H1 (cell line): ENCODE measurements around the gene RNF224. TPM values are rescaled to one million over a fixed set of nuclear protein-coding genes. Genes with fewer than 3 reads are reported as not detected.
A peak's percentile ranks its signal among the peaks of the same experiment; 100 is the strongest.

Experiments used
- CTCF ChIA-PET: fragments of 300-600 bp; sonication (Branson Sonifier 250); formaldehyde crosslinking; loops from one replicate; lab custom pipeline; 2021; ENCODE audit not compliant: partially characterized antibody; lab: Charles Lee
- POLR2A ChIA-PET: fragments of 300-600 bp; sonication (Branson Sonifier 250); formaldehyde crosslinking; loops from one replicate; lab custom pipeline; 2021; ENCODE audit warnings: inconsistent platforms; ENCODE audit not compliant: partially characterized antibody; lab: Charles Lee
- DNase-seq, 2 experiments: peaks; one replicate each; pipeline versions ENCODE4 v3.0.0 to v3.0.0-alpha.2; 2010 to 2022; ENCODE audit warnings: low spot score in 2 of 2, low read depth in 1 of 2, mixed read lengths in 1 of 2
- FAIRE-seq: peaks from 2 replicates; lab custom pipeline; 2011; peaks lifted over from hg19 to GRCh38; lab: Jason Lieb, UNC
- H2AFZ ChIP-seq: 2 replicates; pipeline ENCODE4 v1.8.1; 2012; ENCODE audit warnings: low read length, inconsistent platforms
- H2AK5ac ChIP-seq: 2 replicates; pipeline ENCODE4 v1.6.1; 2013; ENCODE audit warnings: low read depth, low read length
- H2BK120ac ChIP-seq: replicated peaks from 2 replicates; pipeline ENCODE3; 2013; ENCODE audit warnings: low read depth, low read length, inconsistent platforms
- H2BK12ac ChIP-seq: 2 replicates; pipeline ENCODE4 v1.6.1; 2013; ENCODE audit warnings: low read depth, low read length
- H2BK15ac ChIP-seq: 2 replicates; pipeline ENCODE4 v1.6.1; 2013; ENCODE audit warnings: low read length
- H2BK20ac ChIP-seq: 2 replicates; pipeline ENCODE4 v1.6.1; 2013; ENCODE audit warnings: low read length
- H2BK5ac ChIP-seq: 2 replicates; pipeline ENCODE4 v1.6.1; 2013; ENCODE audit warnings: low read depth, low read length
- H3K14ac ChIP-seq: 2 replicates; pipeline ENCODE4 v1.6.1; 2013; ENCODE audit warnings: inconsistent platforms; ENCODE audit not compliant: insufficient read length
- H3K18ac ChIP-seq: 2 replicates; pipeline ENCODE4 v1.6.1; 2013; ENCODE audit warnings: low read length; ENCODE audit errors: extremely low read depth
- H3K23ac ChIP-seq: 2 replicates; pipeline ENCODE4 v1.6.1; 2013; ENCODE audit warnings: inconsistent platforms; ENCODE audit not compliant: insufficient read length
- H3K23me2 ChIP-seq: 2 replicates; pipeline ENCODE4 v1.6.1; 2013; ENCODE audit warnings: low read depth, low read length
- H3K27ac ChIP-seq: 2 replicates; pipeline ENCODE4 v1.6.1; 2011; ENCODE audit warnings: low read depth, low read length, inconsistent platforms
- H3K27me3 ChIP-seq, 4 experiments: replicated peaks in 1 of 4; 1 replicate in 1 of 4; 2 replicates in 3 of 4; pipeline versions ENCODE4 v1.6.1 to v1.8.1; 2011 to 2013; ENCODE audit warnings: low read length in 3 of 4, mild to moderate bottlenecking in 3 of 4, inconsistent platforms in 2 of 4, mixed read lengths in 2 of 4, moderate library complexity in 1 of 4; ENCODE audit not compliant: control insufficient read depth in 3 of 4, insufficient read depth in 3 of 4; ENCODE audit errors: extremely low read depth in 1 of 4
- H3K36me3 ChIP-seq, 4 experiments: 2 replicates each; pipeline versions ENCODE4 v1.6.1 to v1.8.1; 2011 to 2013; ENCODE audit warnings: mild to moderate bottlenecking in 4 of 4, low read length in 3 of 4, moderate library complexity in 2 of 4, control low read depth in 1 of 4, inconsistent platforms in 1 of 4; ENCODE audit not compliant: insufficient read depth in 4 of 4, control insufficient read depth in 2 of 4
- H3K4ac ChIP-seq: replicated peaks from 2 replicates; pipeline ENCODE3; 2013; ENCODE audit warnings: low read length, low read depth, mixed read lengths, inconsistent platforms; ENCODE audit not compliant: insufficient read length
- H3K4me1 ChIP-seq, 4 experiments: replicated peaks in 1 of 4; 1 replicate in 1 of 4; 2 replicates in 3 of 4; pipeline versions ENCODE4 v1.6.1 to v1.8.1; 2011 to 2013; ENCODE audit warnings: low read length in 3 of 4, inconsistent platforms in 2 of 4, mixed read lengths in 1 of 4; ENCODE audit not compliant: insufficient read depth in 4 of 4, control insufficient read depth in 3 of 4
- H3K4me2 ChIP-seq, 2 experiments: 2 replicates each; pipeline versions ENCODE4 v1.6.1 to v1.8.1; 2011 to 2013; ENCODE audit warnings: low read depth in 2 of 2, low read length in 2 of 2, control low read depth in 1 of 2, inconsistent platforms in 1 of 2, mild to moderate bottlenecking in 1 of 2; ENCODE audit not compliant: insufficient read depth in 1 of 2
- H3K4me3 ChIP-seq, 4 experiments: fragments of 200-600, 300-600 bp in 1 of 4; sonication (generic), shearing (Covaris generic), sonication (Bioruptor Twin) in 1 of 4; 2 replicates each; pipeline versions ENCODE4 v1.5.1 to v1.8.1; 2011 to 2016; ENCODE audit warnings: low read length in 4 of 4, low read depth in 3 of 4, control low read depth in 2 of 4, inconsistent platforms in 2 of 4, mild to moderate bottlenecking in 2 of 4, mixed read lengths in 1 of 4, moderate library complexity in 1 of 4; ENCODE audit not compliant: insufficient read depth in 2 of 4; ENCODE audit errors: extremely low read depth in 1 of 4
- H3K56ac ChIP-seq: replicated peaks from 2 replicates; pipeline ENCODE3; 2013; ENCODE audit warnings: low read depth, mild to moderate bottlenecking, mixed read lengths, low read length, inconsistent platforms; ENCODE audit not compliant: insufficient read length
- H3K79me1 ChIP-seq: 2 replicates; pipeline ENCODE4 v1.6.1; 2013; ENCODE audit warnings: low read depth, low read length, control low read depth
- H3K79me2 ChIP-seq, 2 experiments: 2 replicates each; pipeline versions ENCODE4 v1.6.1 to v1.8.1; 2012 to 2013; ENCODE audit warnings: low read length in 2 of 2, mild to moderate bottlenecking in 2 of 2, inconsistent platforms in 1 of 2; ENCODE audit not compliant: insufficient read depth in 2 of 2, control insufficient read depth in 1 of 2
- H3K9ac ChIP-seq, 4 experiments: replicated peaks in 1 of 4; 1 replicate in 1 of 4; 2 replicates in 3 of 4; pipeline versions ENCODE4 v1.6.1 to v1.8.1; 2011 to 2013; ENCODE audit warnings: low read depth in 3 of 4, low read length in 3 of 4, control low read depth in 2 of 4, mild to moderate bottlenecking in 2 of 4, moderate library complexity in 2 of 4, inconsistent platforms in 1 of 4; ENCODE audit errors: extremely low read depth in 1 of 4
- H3K9me3 ChIP-seq, 2 experiments: 2 replicates each; pipeline versions ENCODE4 v1.6.1 to v1.8.1; 2012 to 2013; ENCODE audit warnings: mild to moderate bottlenecking in 2 of 2, moderate library complexity in 2 of 2, control low read depth in 1 of 2, inconsistent platforms in 1 of 2, low read depth in 1 of 2, low read length in 1 of 2, mixed read lengths in 1 of 2; ENCODE audit not compliant: insufficient read depth in 2 of 2
- H4K20me1 ChIP-seq, 2 experiments: replicated peaks in 1 of 2; 2 replicates each; pipeline versions ENCODE3 to v1.8.1; 2011 to 2013; ENCODE audit warnings: inconsistent platforms in 2 of 2, low read length in 2 of 2, mild to moderate bottlenecking in 1 of 2; ENCODE audit not compliant: insufficient read depth in 2 of 2, control insufficient read depth in 1 of 2
- H4K5ac ChIP-seq: 2 replicates; pipeline ENCODE4 v1.6.1; 2013; ENCODE audit warnings: low read length, low read depth, mixed read lengths, inconsistent platforms; ENCODE audit not compliant: insufficient read length
- H4K8ac ChIP-seq: 2 replicates; pipeline ENCODE4 v1.8.0; 2013; ENCODE audit warnings: mild to moderate bottlenecking, moderate library complexity, low read length, inconsistent platforms; ENCODE audit not compliant: insufficient read depth; ENCODE audit errors: extremely low read depth
- H4K91ac ChIP-seq: replicated peaks from 2 replicates; pipeline ENCODE3; 2013; ENCODE audit warnings: low read length, mixed read lengths, inconsistent platforms; ENCODE audit not compliant: insufficient read length
- ATF3 ChIP-seq: IDR thresholded peaks from 2 replicates; pipeline ENCODE4 v1.6.1; 2011; ENCODE audit warnings: low read depth, mild to moderate bottlenecking, low read length; ENCODE audit not compliant: insufficient read depth
- EGR1 ChIP-seq: IDR thresholded peaks from 2 replicates; pipeline ENCODE4 v1.6.1; 2011; ENCODE audit warnings: low read depth, low read length, borderline replicate concordance
- FOSL1 ChIP-seq: IDR thresholded peaks from 2 replicates; pipeline ENCODE4 v1.6.1; 2011; ENCODE audit warnings: mild to moderate bottlenecking, low read depth, low read length, moderate library complexity; ENCODE audit not compliant: insufficient read depth
- GABPA ChIP-seq: IDR thresholded peaks from 2 replicates; pipeline ENCODE4 v1.6.1; 2011; ENCODE audit warnings: mild to moderate bottlenecking, low read length, moderate library complexity, borderline replicate concordance; ENCODE audit not compliant: insufficient read depth
- KDM1A ChIP-seq: fragments of 200-600, 300-600 bp; sonication (generic); IDR thresholded peaks from 2 replicates; pipeline ENCODE4 v1.7.1; 2016; ENCODE audit warnings: mild to moderate bottlenecking, low read length, borderline replicate concordance
- POLR2A ChIP-seq, 2 experiments: IDR thresholded peaks; 1 replicate in 1 of 2; 2 replicates in 1 of 2; pipeline ENCODE4 v1.6.1; 2011; ENCODE audit warnings: low read depth in 2 of 2, low read length in 2 of 2, mild to moderate bottlenecking in 2 of 2; ENCODE audit errors: control extremely low read depth in 1 of 2
- RAD21 ChIP-seq, 2 experiments: IDR thresholded peaks in 1 of 2; conservative IDR thresholded peaks in 1 of 2; 2 replicates each; pipeline ENCODE4 v1.6.1; 2011; ENCODE audit warnings: low read depth in 2 of 2, low read length in 2 of 2, improper control_type of control experiment in 1 of 2, inconsistent platforms in 1 of 2, mild to moderate bottlenecking in 1 of 2, moderate library complexity in 1 of 2
- SIN3A ChIP-seq, 2 experiments: IDR thresholded peaks in 1 of 2; conservative IDR thresholded peaks in 1 of 2; 2 replicates each; pipeline ENCODE4 v1.6.1; 2011 to 2012; ENCODE audit warnings: low read length in 2 of 2, improper control_type of control experiment in 1 of 2, low read depth in 1 of 2, mild to moderate bottlenecking in 1 of 2
- WGBS, 2 experiments: shearing (Covaris generic) in 1 of 2; methylation state at CpG; one replicate each; pipeline versions ENCODE4 v1.1.6 to v1.1.7; 2013 to 2015; ENCODE audit warnings: low lambda C conversion rate in 2 of 2, mixed read lengths in 2 of 2, inconsistent platforms in 1 of 2, low coverage in 1 of 2, missing lambda C conversion rate in 1 of 2; ENCODE audit not compliant: insufficient replicate concordance in 2 of 2, insufficient coverage in 1 of 2, insufficient read length in 1 of 2; ENCODE audit errors: extremely low coverage in 1 of 2, missing lambda C conversion rate in 1 of 2; 5-methylcytosine and 5-hydroxymethylcytosine counted together
- polyA plus RNA-seq, 7 experiments: library from polyadenylated mRNA; depleted of rRNA in 3 of 7; stranded (reverse) in 5 of 7; unstranded in 2 of 7; fragments of >200 nt in 5 of 7; fragments of 200-250 nt in 2 of 7; gene quantifications; 1 replicate in 5 of 7; 2 replicates in 1 of 7; 4 replicates in 1 of 7; pipeline versions ENCODE4 v1.2.1 to v1.2.3, GENCODE V29; 2011 to 2013; ENCODE audit warnings: missing spikeins in 2 of 7, mixed read lengths in 2 of 7
- total RNA-seq: library from RNA; stranded (reverse); fragmentation: NEBNext Ultra II Directional; extraction: Animal tissue kit (Norgen Biotek cat#: 25700); gene quantifications from 2 replicates; pipeline ENCODE4 v1.2.1, GENCODE V29; 2021

The RNF224 gene
- total and polyA plus RNA-seq, 2 of the 8 experiments (the other 6 are each of a cell fraction or from before 2014, with no cell fraction given): 0.24 TPM; not detected in 1

GRCh38 chr9:137277329-137278041 is 50.2 kb downstream of the RNF224 start, which contains the start of gene TOR4A:
TSS of gene TOR4A (plus strand) at chr9:137277726. CDS start at chr9:137278690, 964 bp downstream.
- Histone ChIP-seq H4K91ac (peak within 1 kb of the TSS; percentile 97), H3K23me2 (peaks cover 13% of the 10 kb centered on the region; the same call in 1 of the 2 replicates), H2AK5ac (peak within 1 kb of the TSS; percentile 28; the same call in 1 of the 2 replicates), H3K27ac (peak within 1 kb of the TSS; percentile 28; the same call in 1 of the 2 replicates), H3K79me1 (no peaks in the 10 kb centered on the region), H4K8ac (peak within 1 kb of the TSS; percentile 94), H4K5ac (peak within 1 kb of the TSS; percentile 64), H3K23ac (no peak within 1 kb of the TSS), H3K18ac (peak within 1 kb of the TSS; percentile 68), H3K79me2 (no peaks in the 10 kb centered on the region), H3K14ac (no peak within 1 kb of the TSS), H3K4me1 (peaks cover 0 to 28% (median 19%) of the 10 kb centered on the region in 4 experiments; a peak in 6 of 7 replicates), H3K36me3 (peaks cover 0 to 15% (median 2%) of the 10 kb centered on the region in 4 experiments; a peak in 3 of 8 replicates), H3K9ac (peak within 1 kb of the TSS in 1 of 4 experiments; percentile 4; a peak in 2 of 7 replicates), H2BK12ac (no peak within 1 kb of the TSS), H3K56ac (peak within 1 kb of the TSS; percentile 69), H3K4me3 (peak within 1 kb of the TSS; percentile 26 to 70 (median 58)), H2BK15ac (no peak within 1 kb of the TSS), H2BK5ac (peak within 1 kb of the TSS; percentile 91; the same call in 1 of the 2 replicates), H2BK20ac (no peak within 1 kb of the TSS), H3K9me3 (no peaks in the 10 kb centered on the region; a peak in 1 of 4 replicates), H2AFZ (no peak within 1 kb of the TSS), H3K27me3 (peaks cover 2 to 27% (median 14%) of the 10 kb centered on the region in 4 experiments; a peak in 6 of 7 replicates), H3K4ac (peak within 1 kb of the TSS; percentile 19), H2BK120ac (no peak within 1 kb of the TSS), H3K4me2 (peak within 1 kb of the TSS; percentile 58 to 80), H4K20me1 (peaks cover 0 to 15% of the 10 kb centered on the region in 2 experiments)
- DNase-seq (peak in 1 of 2 experiments; percentile 86), FAIRE-seq (no peak)
- ChIA-PET CTCF (interaction anchor here (0.7 to 2.7 kb wide), 12 partner anchors 10 to 209 kb away, joined by 3 to 10 read pairs (median 4); partner anchors contain the start of genes EXD3, NELFB, NOXA1 and NRARP), POLR2A (interaction anchor here (0.8 to 47.8 kb wide), 12 partner anchors 9 to 431 kb away, joined by 3 to 1462 read pairs (median 6); partner anchors contain the start of genes CYSRT1, NDOR1, NELFB and NRARP)
- 6% methylated on average over 15 of the region's 25 CpGs; no CpG with 5 or more reads in 1 of the 2 experiments for WGBS, 2 experiments
- TF ChIP-seq KDM1A (peak; percentile 23; the same call in 1 of the 2 replicates), SIN3A (conservative IDR thresholded peaks at IDR 0.05 in 1 of 2, IDR thresholded peaks at IDR 0.05 in 1 of 2; ENCODE audit: low read depth in 1 of 2, low read length in 2 of 2) (0 out of 4 replicates have a peak, but pooled peaks of 1 of the 2 experiments have one; percentile 43), GABPA (peak; percentile 70; the same call in 1 of the 2 replicates), RAD21 (IDR thresholded peaks at IDR 0.05 in 1 of 2, conservative IDR thresholded peaks at IDR 0.05 in 1 of 2; ENCODE audit: low read depth in 2 of 2, low read length in 2 of 2) (peak in 1 of 2 experiments; percentile 6; a peak in 1 of 4 replicates), ATF3 (no peak), EGR1 (peak; percentile 35; the same call in 1 of the 2 replicates), FOSL1 (no peak), POLR2A (IDR thresholded peaks at IDR 0.05; ENCODE audit: control extremely low read depth in 1 of 2, low read depth in 2 of 2, low read length in 2 of 2) (peak in 1 of 2 experiments; percentile 41; a peak in 1 of 3 replicates)
